Measurements from ENCODE around the gene PGLYRP3.
"Not testable (repeated sequence)": the region's sequence is repeated elsewhere in the genome, so short reads cannot be mapped to it uniquely, and the experiment has no call there.

The PGLYRP3 gene

GRCh38 chr1:153354515-153355193 lies 41.9 kb upstream of the PGLYRP3 start:
- no peak overlapping the region for H3K4me3 ChIP-seq (ENCODE audit: low read length)
- no peak for TF ChIP-seq ZNF274 (IDR thresholded peaks at IDR 0.05; ENCODE audit: low read depth, low read length)

- no peak overlapping the region for H3K4me3 ChIP-seq (ENCODE audit: low read length)
- TF ChIP-seq ZNF274 (IDR thresholded peaks at IDR 0.05; ENCODE audit: low read depth, low read length): no peak
Measured at GRCh38 chr1:153353226-153353947, 40.6 kb upstream of the PGLYRP3 start.

GRCh38 chr1:153352523-153352922 lies 39.8 kb upstream of the PGLYRP3 start:
- no peak for TF ChIP-seq ZNF274 (IDR thresholded peaks at IDR 0.05; ENCODE audit: low read depth, low read length)

GRCh38 chr1:153350321-153350957 lies 37.7 kb upstream of the PGLYRP3 start:
- no peak for TF ChIP-seq ZNF274 (IDR thresholded peaks at IDR 0.05; ENCODE audit: low read depth, low read length)
- no peak overlapping the region for H3K4me3 ChIP-seq (ENCODE audit: low read length)

More at GRCh38 chr1:153352523-153352922, 39.8 kb upstream of the PGLYRP3 start:
- H3K4me3 ChIP-seq (ENCODE audit: low read length): no peak overlapping the region

GRCh38 chr1:153349363-153350320 lies 36.9 kb upstream of the PGLYRP3 start:
- no peak for TF ChIP-seq ZNF274 (IDR thresholded peaks at IDR 0.05; ENCODE audit: low read depth, low read length)
- H3K4me3 ChIP-seq (ENCODE audit: low read length): no peak overlapping the region

- TF ChIP-seq ZNF274 (IDR thresholded peaks at IDR 0.05; ENCODE audit: low read depth, low read length): no peak
- H3K4me3 ChIP-seq (ENCODE audit: low read length): no peak within 1 kb of the TSS
Measured at GRCh38 chr1:153348511-153349362, 36.0 kb upstream of the PGLYRP3 start, which contains the start of gene PGLYRP4. TSS of gene PGLYRP4 (minus strand) at chr1:153348841. CDS start at chr1:153347932, 909 bp downstream.

- H3K4me3 ChIP-seq (ENCODE audit: low read length): no peak overlapping the region
- TF ChIP-seq ZNF274 (IDR thresholded peaks at IDR 0.05; ENCODE audit: low read depth, low read length): no peak
Measured at GRCh38 chr1:153347856-153348255, 35.1 kb upstream of the PGLYRP3 start.

- H3K4me3 ChIP-seq (ENCODE audit: low read length): not testable (repeated sequence)
Measured at GRCh38 chr1:153347049-153347448, 34.3 kb upstream of the PGLYRP3 start.

- no peak for TF ChIP-seq ZNF274 (IDR thresholded peaks at IDR 0.05; ENCODE audit: low read depth, low read length)
- no peak overlapping the region; the same call in 1 of the 2 replicates for H3K4me3 ChIP-seq (ENCODE audit: low read length)
Measured at GRCh38 chr1:153346077-153346723, 33.4 kb upstream of the PGLYRP3 start.

- no peak overlapping the region for H3K4me3 ChIP-seq (ENCODE audit: low read length)
- TF ChIP-seq ZNF274 (IDR thresholded peaks at IDR 0.05; ENCODE audit: low read depth, low read length): no peak
Measured at GRCh38 chr1:153345187-153346076, 32.7 kb upstream of the PGLYRP3 start.

GRCh38 chr1:153344718-153345025 lies 31.9 kb upstream of the PGLYRP3 start:
- no peak for TF ChIP-seq ZNF274 (IDR thresholded peaks at IDR 0.05; ENCODE audit: low read depth, low read length)
- no peak overlapping the region for H3K4me3 ChIP-seq (ENCODE audit: low read length)

Measured in GM08714 (cell line).